HG02642 (cell line): Measurements from ENCODE around the gene ADCY5.

Experiments used
- ATAC-seq: cut with Tn5 transposase; IDR thresholded peaks from one replicate; pipeline ENCODE4 v1.9.1; 2021; ENCODE audit warnings: mild to moderate bottlenecking; ENCODE audit not compliant: unreplicated experiment, poor library complexity

The ADCY5 gene

GRCh38 chr3:123464211-123464610 is 15.3 kb upstream of the ADCY5 start:
- no peak for ATAC-seq

- no peak for ATAC-seq
These were observed 11.0 kb upstream of the ADCY5 start for GRCh38 chr3:123459862-123460261.

DNA sequence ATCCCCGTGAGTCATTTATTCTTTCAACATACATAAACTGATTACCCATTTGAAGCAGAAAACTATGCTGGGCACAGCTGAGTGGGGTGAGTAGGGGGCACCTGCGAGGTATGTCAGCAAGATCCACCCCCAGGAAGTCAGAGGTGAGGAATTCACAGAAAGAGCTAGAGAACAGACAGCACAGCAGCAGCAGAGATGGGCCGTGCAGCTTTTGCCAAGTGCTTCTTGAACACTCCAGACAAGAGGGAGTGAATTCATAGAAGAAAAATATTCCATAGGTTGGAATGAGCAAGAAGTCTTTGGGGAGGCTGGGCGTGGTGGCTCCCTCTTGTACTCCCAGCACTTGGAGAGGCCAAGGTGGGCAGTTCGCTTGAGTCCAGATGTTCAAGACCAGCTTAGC is 9.4 kb upstream of the ADCY5 start:
- no peak for ATAC-seq

DNA sequence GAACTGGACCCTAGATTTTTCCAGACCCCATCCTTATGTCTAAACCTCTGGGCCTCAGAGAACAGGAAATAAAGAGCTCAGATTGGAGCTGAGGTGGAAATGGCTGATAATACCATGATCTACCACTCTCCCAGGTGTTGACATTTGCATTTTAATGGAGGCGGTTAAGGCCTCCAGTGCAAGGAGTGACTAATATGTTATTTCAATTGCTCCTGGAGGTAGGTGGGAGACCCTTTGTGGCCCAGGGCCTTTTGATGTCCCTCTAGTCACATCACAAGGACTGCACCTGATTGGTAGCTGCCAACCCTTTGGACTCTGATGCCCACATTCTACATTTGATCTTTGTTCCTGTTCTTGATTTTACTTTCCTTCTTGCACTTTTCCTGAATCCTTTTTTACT is 9.0 kb upstream of the ADCY5 start:
- ATAC-seq = no peak

- ATAC-seq = no peak
These were observed 4.8 kb upstream of the ADCY5 start for GRCh38 chr3:123453675-123454074.

DNA sequence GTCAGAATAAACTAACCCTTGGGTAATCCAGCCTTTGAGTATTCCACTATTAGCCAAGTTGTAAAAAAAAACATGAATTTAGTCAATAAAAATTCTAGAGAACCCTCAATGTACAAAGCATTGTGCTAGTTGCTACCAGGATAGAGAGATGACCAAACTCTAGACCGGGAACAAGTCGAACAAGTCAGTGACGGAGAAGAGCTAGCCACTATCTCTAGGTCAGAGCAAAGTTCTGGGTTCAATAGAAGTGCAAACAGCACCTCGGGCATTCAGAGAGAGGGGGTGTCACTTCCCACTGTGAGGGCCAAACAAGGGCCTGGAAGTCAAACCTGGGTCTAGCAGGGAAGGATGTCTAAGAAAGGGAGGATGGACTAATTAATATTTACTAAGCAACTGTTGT is 2.3 kb upstream of the ADCY5 start:
- no peak for ATAC-seq

DNA sequence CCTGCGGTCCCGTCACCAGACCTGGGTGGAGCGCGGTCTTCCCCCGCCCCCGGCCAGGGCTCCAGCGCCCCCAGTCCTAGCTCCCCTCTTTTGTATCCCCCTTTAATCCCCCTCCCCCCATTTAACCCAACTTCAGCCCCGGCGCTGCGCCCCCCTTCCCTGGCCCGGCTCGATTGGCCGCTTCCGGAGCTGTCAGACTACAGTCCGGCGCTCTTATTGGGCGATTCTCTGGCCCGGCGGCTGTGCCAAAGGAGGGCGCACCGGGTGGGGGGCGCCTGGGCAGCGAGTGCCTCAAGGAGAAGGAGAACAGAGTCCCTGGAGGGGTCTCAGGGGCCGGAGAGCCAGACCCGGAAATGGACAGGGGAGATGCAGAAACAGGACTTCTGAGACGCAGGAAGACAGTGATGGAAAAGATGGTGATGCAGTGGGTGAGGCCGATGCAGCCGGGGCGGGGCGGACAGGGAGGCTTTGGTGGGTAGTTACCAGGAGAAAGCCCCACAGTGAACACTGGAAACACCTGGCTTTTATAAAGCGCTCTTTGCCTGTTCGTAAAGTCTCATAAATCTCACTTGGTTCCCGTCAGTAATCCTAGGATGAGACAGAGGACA is 1.2 kb upstream of the ADCY5 start:
- no peak for ATAC-seq

GRCh38 chr3:123449102-123449996 is 459 bp upstream of the ADCY5 start:
- ATAC-seq = no peak

GRCh38 chr3:123447749-123448517 is 957 bp downstream of the ADCY5 start:
- ATAC-seq = no peak

DNA sequence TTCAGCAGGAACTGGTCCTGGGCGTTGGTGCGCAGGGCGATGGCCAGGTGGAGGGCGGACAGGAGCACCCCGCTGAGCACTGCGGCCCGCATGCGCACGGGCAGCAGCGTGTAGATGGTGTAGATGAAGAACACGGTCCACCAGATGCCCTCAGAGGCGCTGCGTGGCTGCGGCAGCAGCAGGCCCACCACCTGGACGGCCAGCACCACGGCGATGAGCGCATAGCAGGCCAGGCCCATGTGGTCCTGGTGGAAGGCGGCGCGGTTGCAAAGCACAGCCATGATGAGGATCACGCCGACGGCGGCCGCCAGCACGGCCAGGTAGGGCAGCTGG is 1.5 kb downstream of the ADCY5 start:
- no peak for ATAC-seq

GRCh38 chr3:123446610-123447109 is 2.2 kb downstream of the ADCY5 start:
- ATAC-seq = no peak

GRCh38 chr3:123446210-123446609 is 2.7 kb downstream of the ADCY5 start:
- no peak for ATAC-seq

DNA sequence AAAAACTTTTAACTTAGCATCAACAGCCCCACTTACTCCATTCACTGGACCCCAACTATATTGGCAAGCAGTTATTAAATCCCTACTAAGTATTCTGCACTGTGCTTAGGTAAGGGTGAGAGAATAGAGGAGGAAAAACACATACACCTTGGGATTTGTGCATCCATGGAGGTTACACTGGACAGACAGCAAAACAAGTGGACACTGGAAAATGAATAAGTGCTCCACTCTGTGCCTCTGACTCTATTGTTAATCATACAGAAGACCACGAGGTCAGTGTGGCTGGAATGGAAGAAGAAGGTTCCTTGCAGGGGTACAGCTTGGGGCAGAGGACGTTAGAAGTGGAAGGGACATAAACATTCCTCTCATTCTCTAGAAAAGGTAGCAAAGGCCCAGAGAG is 3.2 kb downstream of the ADCY5 start:
- ATAC-seq = no peak

DNA sequence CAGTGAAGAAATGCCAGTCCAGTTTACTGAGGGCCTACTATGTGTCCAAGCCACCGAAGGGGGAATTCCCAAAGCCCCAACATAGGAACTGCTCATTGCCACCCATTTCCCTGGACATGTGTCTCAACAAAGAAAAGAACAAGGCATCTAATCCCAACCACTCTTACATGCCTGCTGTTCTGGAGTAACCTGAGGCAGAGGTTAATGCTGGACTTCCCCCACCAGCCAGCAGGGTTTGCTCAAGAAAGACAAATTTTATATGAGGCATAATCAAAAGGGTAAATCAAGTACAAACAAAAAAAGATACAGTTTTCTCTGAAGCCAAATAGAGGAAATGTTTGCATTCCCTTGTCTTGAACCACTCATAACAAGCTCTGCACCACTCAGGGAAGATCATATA is 4.1 kb downstream of the ADCY5 start:
- no peak for ATAC-seq

DNA sequence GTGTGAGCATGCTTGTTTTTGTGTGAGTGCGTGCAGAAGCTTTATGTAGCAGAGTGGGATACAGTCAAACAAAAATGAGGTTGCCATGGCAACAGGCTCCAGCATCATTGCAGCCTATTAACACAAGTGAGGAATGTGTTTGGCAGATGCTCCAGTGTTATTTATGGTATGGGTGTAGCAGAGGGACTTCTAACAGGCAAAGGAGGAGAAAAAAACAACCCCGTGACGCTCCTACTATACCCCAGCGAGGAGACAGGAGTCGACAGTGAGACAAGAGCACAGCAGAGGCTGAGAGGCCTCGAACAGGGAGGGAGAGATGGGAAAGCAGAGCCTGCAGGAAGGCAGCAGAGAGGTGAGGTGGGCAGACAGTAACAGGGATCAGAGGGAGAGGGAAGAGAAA is 4.9 kb downstream of the ADCY5 start:
- no peak for ATAC-seq

- ATAC-seq = no peak
These were observed 6.0 kb downstream of the ADCY5 start for GRCh38 chr3:123442908-123443307.

- no peak for ATAC-seq
These were observed 6.8 kb downstream of the ADCY5 start for GRCh38 chr3:123442125-123442524.

GRCh38 chr3:123439806-123440580 is 8.9 kb downstream of the ADCY5 start:
- ATAC-seq = no peak

- ATAC-seq = no peak
These were observed 15.9 kb downstream of the ADCY5 start for GRCh38 chr3:123432832-123433523.
